GM12801 (cell line): ENCODE measurements around the gene CPLX1.

Experiments used
- CTCF ChIP-seq: IDR thresholded peaks from one replicate; pipeline ENCODE4 v1.5.1; 2011; ENCODE audit warnings: control low read depth; ENCODE audit not compliant: insufficient read length; ENCODE audit errors: extremely low read depth

CPLX1 gene

GRCh38 chr4:791898-792625 is 33.9 kb downstream of the CPLX1 start:
- TF ChIP-seq CTCF = no peak

GRCh38 chr4:791252-791897 is 34.6 kb downstream of the CPLX1 start:
- no peak for TF ChIP-seq CTCF

- TF ChIP-seq CTCF = no peak
Measured at GRCh38 chr4:790466-790820, 35.5 kb downstream of the CPLX1 start.

- no peak for TF ChIP-seq CTCF
Measured at GRCh38 chr4:789571-790465, 36.1 kb downstream of the CPLX1 start.

- no peak for TF ChIP-seq CTCF
Measured at GRCh38 chr4:788636-789297, 37.2 kb downstream of the CPLX1 start.

GRCh38 chr4:788006-788635 is 37.8 kb downstream of the CPLX1 start:
- no peak for TF ChIP-seq CTCF

GRCh38 chr4:787561-787981 is 38.4 kb downstream of the CPLX1 start:
- no peak for TF ChIP-seq CTCF
